GM21360 (cell line): Measurements from ENCODE around the gene RBM42.
"Not testable (repeated sequence)": the region's sequence is repeated elsewhere in the genome, so short reads cannot be mapped to it uniquely, and the experiment has no call there.

Source experiments
- ATAC-seq: cut with Tn5 transposase; IDR thresholded peaks from one replicate; pipeline ENCODE4 v1.9.1; 2021; ENCODE audit warnings: mild to moderate bottlenecking, moderate library complexity; ENCODE audit not compliant: unreplicated experiment

Gene RBM42

DNA sequence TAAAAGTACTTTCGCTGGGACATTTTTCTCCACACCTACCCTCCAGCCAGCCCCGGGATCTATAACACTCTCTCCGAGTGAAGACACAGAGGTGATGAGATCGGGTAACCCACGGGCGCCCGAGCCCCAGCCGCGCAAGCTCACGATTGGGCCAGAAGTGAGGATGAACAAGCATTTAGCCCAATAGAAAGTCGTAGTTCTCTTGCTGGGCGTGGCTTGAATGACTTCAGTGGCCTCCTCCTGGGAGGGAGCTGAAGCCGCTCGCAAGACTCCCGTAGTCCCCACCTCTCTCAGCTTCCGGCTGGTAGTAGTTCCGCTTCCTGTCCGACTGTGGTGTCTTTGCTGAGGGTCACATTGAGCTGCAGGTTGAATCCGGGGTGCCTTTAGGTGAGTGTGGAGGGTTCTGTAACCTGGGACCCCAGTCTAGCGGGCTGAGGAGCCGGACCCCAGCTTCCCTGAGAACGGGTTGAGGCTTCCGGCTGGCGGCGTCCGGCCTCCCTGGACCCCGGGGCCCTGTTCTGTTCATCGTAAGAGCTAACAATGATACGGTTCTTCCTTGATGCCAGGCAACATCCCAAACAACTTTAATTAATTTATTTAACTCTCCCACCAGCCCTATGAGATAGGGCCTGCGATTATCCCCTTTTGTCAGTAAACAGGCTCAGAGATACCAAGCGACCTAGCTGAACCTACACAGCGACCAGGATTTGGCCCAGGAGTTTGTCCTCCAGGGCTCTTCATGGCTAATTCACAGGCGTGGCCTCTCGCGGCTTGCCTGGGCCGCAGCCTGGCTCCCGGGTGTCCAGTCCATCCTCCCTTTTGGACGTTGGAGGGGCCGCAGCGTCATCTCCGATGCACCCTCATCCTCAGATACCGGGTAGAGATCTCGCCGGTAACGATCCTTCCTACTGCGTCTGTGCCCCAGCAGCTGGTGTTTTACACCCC, 19.5 kb downstream of the RBM42 start, which contains the start of gene COX6B1:
COX6B1 (plus strand) TSS at position 307 of the 945 bp plus-strand sequence. CDS start 2,921 bp downstream, outside the sequence.
- ATAC-seq: peak; percentile 59

- no peak for ATAC-seq
Measured at GRCh38 chr19:35650581-35650980, 21.7 kb downstream of the RBM42 start.

DNA sequence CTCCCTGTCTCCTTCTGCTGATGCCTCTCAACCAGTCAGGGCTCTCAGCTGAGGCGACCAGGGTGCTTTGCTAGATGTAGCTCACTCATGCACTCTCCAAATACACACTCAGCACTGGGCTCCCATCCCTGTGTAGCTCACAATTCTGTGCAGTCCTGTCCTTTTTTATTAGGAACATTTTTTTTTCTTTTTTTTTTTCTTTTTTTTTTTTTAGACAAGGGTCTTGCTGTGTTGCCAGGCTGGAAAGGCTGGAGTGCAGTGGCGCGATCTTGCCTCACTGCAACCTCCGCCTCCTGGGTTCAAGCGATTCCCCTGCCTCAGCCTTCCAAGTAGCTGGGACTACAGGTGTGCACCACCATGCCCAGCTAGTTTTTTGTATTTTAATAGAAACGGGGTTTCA, 26.0 kb downstream of the RBM42 start:
- not testable (repeated sequence) for ATAC-seq

DNA sequence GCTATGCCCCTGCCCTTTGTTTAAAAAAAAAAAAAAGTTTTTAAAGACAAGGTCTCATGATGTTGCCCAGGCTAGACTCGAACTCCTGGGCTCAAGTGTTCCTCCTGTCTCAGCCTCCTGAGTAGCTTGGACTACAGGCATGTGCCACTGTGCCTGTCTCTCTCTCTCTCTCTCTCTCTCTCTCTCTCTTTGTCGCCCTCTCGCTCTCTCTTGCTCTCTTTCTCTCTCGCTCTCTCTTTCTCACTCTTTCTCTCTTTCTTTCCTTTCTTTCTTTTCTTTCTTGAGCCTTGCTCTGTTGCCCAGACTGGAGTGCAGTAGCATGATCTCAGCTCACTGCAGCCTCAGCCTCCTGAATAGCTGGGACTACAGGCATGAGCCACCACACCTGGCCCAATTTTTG, 26.8 kb downstream of the RBM42 start:
- ATAC-seq: no peak

- no peak for ATAC-seq
Measured at GRCh38 chr19:35656700-35657099, 27.9 kb downstream of the RBM42 start.

DNA sequence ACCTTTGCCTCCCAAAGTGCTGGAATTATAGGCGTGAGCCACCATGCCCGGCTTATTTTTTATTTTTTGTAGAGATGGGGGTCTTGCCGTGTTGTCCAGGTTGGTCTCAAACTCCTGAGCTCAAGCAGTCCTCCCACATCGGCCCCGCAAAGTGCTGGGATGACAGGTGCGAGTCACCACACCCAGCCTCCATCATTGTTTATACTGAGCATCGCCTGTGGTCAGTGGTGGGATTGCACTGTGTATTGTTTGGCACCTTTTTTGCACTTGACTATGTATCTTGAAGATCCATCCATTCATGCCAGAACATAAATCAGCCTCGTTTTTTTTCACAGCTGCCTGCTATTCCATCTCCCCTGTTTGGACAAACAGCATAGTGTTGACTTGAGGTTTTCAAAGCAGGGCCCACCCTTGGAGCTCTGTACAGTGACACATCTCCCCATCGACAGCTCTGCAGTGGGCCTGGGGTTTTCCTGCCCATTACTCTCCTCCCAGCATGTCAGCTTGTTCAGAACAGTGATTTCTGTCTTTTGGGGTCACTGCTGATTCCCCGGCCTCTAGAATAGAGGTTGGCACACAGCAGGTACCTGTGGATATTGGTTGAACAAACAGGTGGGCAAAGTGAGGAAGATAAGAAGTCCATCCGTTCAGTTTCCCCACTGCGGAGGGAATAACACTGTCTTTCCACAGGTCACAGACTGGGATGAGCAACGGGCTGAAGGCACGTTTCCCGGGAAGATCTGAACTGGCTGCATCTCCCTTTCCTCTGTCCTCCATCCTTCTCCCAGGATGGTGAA, 29.3 kb downstream of the RBM42 start:
- ATAC-seq: no peak

- no peak for ATAC-seq
Measured at GRCh38 chr19:35661995-35662340, 33.1 kb downstream of the RBM42 start.

GRCh38 chr19:35663981-35664380, 35.1 kb downstream of the RBM42 start:
- no peak for ATAC-seq

- ATAC-seq: no peak
Measured at GRCh38 chr19:35665157-35665556, 36.3 kb downstream of the RBM42 start.

- no peak for ATAC-seq
Measured at GRCh38 chr19:35665604-35666003, 36.8 kb downstream of the RBM42 start.

- no peak for ATAC-seq
Measured at GRCh38 chr19:35666251-35666913, 37.5 kb downstream of the RBM42 start, which contains the start of gene UPK1A. UPK1A (plus strand) TSS chr19:35666517; CDS start chr19:35666813, 296 bp downstream.

- ATAC-seq: no peak
Measured at GRCh38 chr19:35669566-35669965, 40.7 kb downstream of the RBM42 start.

DNA sequence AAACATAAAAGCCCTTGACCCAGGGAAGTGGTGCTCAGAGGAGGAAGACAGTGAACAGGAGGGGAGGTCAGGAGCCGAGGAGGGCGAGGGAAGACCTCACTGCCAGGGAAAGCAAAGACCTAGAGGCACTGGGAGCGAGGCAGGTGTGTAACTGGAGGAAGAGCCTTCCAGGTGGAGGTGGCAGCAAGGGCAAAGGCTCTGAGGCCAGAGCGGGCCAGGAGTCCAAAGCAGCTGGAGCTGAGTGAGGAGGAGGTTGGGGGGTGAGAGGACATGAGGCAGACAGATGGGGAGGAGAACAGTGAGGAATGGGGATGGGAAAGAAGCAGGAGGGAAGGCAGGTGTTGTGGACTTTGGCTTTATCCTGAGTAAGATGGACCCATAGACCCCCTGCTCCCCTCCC, 41.1 kb downstream of the RBM42 start:
- ATAC-seq: no peak

DNA sequence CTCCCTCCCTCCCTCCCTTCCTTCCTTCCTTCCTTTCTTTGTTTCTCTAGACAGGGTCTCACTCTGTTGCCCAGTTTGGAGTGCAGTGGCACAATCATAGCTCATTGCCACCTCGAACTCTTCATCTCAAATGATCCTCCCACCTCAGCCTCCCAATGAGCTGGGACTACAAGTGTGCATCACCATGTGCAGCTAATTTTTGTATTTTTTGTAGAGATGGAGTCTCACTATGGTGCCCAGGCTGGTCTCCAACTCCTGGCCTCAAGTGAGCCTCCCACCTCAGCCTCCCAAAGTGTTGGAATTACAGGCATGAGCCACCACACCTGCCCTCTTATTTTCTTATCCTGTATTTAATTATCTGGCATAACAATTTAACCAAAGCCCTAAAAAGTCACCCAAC, 41.9 kb downstream of the RBM42 start:
- ATAC-seq: no peak

DNA sequence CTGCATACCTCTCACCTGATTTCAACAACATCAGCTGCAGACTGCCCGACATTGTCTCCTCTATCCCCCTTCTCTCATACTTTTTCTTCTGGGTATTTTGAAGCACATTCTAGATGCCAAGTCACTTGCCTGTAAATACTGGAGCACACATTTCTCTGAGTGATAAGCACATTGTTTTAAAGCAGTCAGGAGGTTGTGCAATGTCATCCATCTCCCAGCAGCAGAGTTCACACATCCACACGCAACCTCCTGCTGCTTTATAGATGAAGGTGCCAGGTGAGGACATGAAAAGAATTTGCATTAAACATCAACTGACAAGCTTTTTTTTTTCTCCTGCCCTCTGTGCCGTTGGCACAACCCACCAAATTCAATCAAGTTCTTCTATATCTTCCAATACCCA, 43.0 kb downstream of the RBM42 start:
- no peak for ATAC-seq

- no peak for ATAC-seq
Measured at GRCh38 chr19:35673121-35673804, 44.4 kb downstream of the RBM42 start.

GRCh38 chr19:35675589-35676140, 46.8 kb downstream of the RBM42 start:
- ATAC-seq: no peak
